Activated T-cell treated with anti-CD3 and anti-CD28 coated beads, Interleukin-2, amount 50 U/mL, for 24 hours (primary cell): Measurements from ENCODE around the gene CSTB.

ENCODE experiments used
- DNase-seq: peaks from one replicate; pipeline ENCODE4 v3.0.0-alpha.2; 2020
- H3K27ac Mint-ChIP-seq: 2 replicates; pipeline ENCODE4 v1.8.0; 2020; ENCODE audit warnings: mild to moderate bottlenecking, mixed read lengths
- H3K27me3 Mint-ChIP-seq: 2 replicates; pipeline ENCODE4 v1.8.0; 2020; ENCODE audit warnings: mixed read lengths
- H3K36me3 Mint-ChIP-seq: 2 replicates; pipeline ENCODE4 v1.8.0; 2020; ENCODE audit warnings: low read depth, mixed read lengths
- H3K4me1 Mint-ChIP-seq: 2 replicates; pipeline ENCODE4 v1.8.0; 2020; ENCODE audit warnings: low read depth, mixed read lengths
- H3K4me3 Mint-ChIP-seq: 2 replicates; pipeline ENCODE4 v1.8.0; 2020; ENCODE audit warnings: mild to moderate bottlenecking, moderate library complexity, mixed read lengths
- H3K9me3 Mint-ChIP-seq: 2 replicates; pipeline ENCODE4 v1.8.0; 2020; ENCODE audit warnings: mixed read lengths

Gene CSTB

DNA sequence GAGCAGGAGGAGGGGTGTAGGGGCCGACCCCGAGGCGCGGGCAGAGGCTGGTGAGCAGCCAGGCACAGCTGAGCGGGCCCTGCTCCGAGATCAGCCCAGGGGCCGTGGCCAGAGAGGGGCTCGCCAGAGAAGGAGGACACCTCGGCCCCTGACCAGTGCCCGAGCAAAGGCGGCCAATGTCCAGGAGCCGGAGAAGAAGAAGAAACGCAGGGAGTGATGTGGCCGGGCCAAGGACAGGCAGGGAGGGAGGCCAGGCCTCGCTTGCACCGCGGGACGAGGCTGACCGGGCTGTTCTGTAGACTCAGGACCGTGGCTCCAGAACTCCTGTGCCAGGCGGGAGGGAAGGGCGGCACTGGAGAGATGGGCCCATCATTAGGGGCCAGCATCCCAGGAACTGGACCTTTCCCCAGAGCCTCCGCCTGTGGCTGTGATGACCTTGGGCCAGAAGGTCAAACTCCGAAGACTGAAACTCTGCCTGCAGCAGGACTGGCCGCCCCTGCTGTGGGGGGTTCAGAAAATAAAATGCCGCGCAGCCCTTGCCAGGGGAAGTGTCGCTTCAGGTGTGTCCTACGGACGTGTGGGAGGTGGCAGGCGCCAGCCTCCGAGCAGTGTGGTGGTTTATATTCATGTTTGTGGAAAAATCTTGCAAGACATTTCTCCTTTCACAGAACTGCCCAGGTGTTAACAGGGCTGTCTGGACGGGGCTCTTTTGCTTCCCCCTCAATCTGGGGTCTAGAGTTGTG is 27.6 kb upstream of the CSTB start:
- no peak overlapping the region for H3K4me3 Mint-ChIP-seq
- H3K36me3 Mint-ChIP-seq, result peaks cover 85% of the 10 kb centered on the region
- no peaks in the 10 kb centered on the region for H3K27me3 Mint-ChIP-seq
- H3K4me1 Mint-ChIP-seq, result no peaks in the 10 kb centered on the region
- DNase-seq, result no peak
- peak overlapping the region; percentile 59 for H3K27ac Mint-ChIP-seq
- no peaks in the 10 kb centered on the region for H3K9me3 Mint-ChIP-seq

DNA sequence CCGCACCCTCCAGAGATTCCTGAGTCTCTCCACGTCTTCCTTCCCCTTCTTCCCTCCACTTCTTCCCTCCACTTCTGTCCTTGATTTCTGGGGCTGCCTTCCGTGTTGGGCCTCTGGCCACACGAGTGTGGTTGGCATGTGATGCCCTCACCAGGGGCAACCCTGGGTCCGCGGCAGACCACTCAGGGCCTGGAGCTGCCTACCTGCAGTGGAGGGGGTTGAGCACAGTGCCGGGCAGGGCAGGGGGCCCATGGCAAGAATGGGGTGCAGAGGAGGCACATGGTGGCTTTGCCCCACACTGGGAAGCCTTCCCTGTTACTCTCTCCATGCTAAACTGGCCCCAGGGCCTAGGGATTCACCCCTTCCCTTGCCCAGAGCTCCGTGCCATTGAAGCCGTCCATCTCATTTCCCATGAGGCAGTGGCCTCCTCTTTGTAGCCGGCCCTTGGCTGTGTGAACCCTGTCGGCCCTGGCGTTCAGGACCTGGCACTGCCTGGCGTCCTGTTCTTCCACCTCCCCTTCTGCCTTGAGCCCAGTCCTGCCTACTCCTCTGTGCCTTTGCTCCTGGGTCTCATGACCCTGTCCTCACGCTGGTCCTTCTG is 26.7 kb upstream of the CSTB start:
- H3K9me3 Mint-ChIP-seq, result no peaks in the 10 kb centered on the region
- no peak for DNase-seq
- peak overlapping the region; percentile 59 for H3K27ac Mint-ChIP-seq
- peaks cover 92% of the 10 kb centered on the region for H3K36me3 Mint-ChIP-seq
- H3K27me3 Mint-ChIP-seq, result no peaks in the 10 kb centered on the region
- no peaks in the 10 kb centered on the region for H3K4me1 Mint-ChIP-seq
- no peak overlapping the region for H3K4me3 Mint-ChIP-seq

DNA sequence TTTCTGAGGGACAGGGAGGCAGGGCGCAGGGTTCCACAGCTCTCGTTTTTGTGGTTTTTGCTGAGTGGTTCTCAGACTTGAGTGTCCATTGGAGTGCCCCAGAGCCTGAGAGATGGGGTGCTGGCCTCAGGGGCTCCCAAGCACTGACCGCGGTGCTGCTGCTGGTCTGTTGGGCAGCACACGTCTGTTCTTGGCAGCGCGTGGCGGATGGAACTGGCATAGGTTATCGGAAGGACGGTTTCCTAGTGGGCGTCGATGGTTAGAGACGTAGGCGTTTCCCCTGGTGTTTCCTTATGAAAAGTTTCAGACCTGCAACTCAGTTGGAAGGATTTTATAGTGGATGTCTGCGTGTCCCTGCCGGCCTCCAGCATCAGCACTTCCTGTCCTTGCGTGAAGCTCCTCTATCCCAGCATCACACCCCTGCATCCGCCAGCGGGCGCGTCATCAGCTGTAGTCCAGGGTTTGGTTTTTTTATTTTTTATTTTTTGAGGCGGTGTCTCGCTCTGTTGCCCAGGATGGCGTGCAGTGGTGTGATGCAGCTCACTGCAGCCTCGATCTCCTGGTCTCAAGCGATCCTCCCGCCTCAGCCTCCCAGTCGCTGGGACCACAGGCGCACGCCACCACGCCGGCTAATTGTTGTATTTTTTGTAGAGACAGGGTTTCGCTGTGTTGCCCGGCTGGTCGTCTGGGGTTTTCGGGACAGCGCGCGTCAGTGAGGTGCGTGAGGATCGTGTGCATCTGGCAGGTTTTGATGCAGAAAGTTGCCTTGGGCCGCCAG is 25.1 kb upstream of the CSTB start:
- DNase-seq, result no peak
- H3K9me3 Mint-ChIP-seq, result no peaks in the 10 kb centered on the region
- H3K27me3 Mint-ChIP-seq, result no peaks in the 10 kb centered on the region
- H3K4me1 Mint-ChIP-seq, result no peaks in the 10 kb centered on the region
- no peak overlapping the region for H3K4me3 Mint-ChIP-seq
- H3K27ac Mint-ChIP-seq, result peak overlapping the region; percentile 37
- H3K36me3 Mint-ChIP-seq, result peaks cover 99% of the 10 kb centered on the region

DNA sequence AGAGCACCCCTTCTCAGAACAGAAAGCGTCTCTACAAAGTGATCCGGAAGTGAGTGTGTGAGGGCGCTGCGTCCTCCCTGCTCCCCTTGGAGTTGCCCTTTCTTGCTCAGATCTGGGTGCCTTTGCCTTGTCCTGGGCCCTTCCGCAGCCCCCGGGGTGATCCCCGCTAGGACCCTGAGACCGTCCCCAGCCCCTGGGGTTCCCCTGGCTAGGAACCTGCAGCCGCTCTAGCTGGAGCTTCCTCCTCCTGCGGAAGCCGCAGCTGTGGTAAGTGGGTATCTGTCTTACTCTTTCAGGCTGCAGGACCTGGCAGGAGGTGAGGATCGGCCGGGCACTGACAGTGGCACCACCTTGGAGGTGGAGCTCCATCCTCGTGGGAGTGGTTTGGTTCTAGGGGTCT is 24.5 kb upstream of the CSTB start:
- DNase-seq, result no peak
- Mint-ChIP-seq H3K27me3 (no peaks in the 10 kb centered on the region), H3K4me1 (no peaks in the 10 kb centered on the region), H3K36me3 (peaks cover 99% of the 10 kb centered on the region), H3K9me3 (no peaks in the 10 kb centered on the region), H3K4me3 (no peak overlapping the region), H3K27ac (no peak overlapping the region)

DNA sequence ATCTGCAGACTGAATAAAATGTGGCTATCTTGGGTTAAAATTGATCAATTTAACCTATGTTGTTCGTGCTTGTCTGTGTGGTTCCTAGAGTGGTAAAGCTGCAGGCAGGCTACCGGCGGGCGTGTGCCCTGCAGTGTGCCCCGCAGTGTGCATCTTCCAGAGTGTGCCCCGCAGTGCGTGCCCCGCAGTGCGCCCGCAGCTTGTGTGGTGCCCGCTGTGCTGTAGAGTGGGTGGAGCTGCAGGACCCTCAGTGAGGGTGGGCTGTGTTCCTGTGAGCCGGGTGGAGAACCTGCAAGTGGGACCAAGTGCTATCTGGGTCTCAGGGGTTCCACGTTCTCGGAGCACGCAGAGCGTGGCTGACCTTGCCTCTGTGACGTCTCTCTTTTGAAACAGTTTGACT is 24.0 kb upstream of the CSTB start:
- Mint-ChIP-seq H3K4me1 (no peaks in the 10 kb centered on the region), H3K36me3 (peaks cover 99% of the 10 kb centered on the region), H3K9me3 (no peaks in the 10 kb centered on the region), H3K27ac (no peak overlapping the region), H3K27me3 (no peaks in the 10 kb centered on the region), H3K4me3 (no peak overlapping the region)
- no peak for DNase-seq

DNA sequence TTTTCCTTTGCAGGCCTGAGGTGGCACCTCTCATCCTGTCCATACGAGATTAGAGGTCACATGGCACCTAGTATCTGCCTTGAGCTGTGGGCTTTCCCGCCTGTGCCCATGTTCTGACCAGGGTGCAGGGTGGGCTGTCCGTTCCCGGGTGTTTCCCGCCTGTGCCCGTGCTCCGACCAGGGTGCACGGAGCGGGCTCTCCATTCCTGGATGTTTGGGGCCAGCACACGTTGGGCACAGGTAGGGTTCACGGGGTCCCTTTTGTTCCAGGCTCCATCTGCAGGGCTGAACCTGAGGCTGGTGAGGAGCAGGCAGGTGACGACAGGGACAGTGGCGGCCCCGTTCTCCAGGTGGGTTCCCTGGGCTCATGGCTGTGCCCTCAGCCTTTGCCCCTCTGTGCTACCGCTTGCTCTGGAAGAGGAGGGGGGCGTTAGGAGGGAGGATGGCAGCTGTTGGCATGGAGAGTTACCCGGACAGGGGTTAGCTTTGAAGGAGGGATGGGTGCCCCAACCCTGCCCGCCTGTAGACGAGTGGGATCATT is 23.3 kb upstream of the CSTB start:
- no peaks in the 10 kb centered on the region for H3K27me3 Mint-ChIP-seq
- no peak overlapping the region for H3K4me3 Mint-ChIP-seq
- H3K36me3 Mint-ChIP-seq, result peaks cover 99% of the 10 kb centered on the region
- H3K4me1 Mint-ChIP-seq, result peaks cover 1% of the 10 kb centered on the region
- H3K27ac Mint-ChIP-seq, result no peak overlapping the region
- no peak for DNase-seq
- no peaks in the 10 kb centered on the region for H3K9me3 Mint-ChIP-seq

DNA sequence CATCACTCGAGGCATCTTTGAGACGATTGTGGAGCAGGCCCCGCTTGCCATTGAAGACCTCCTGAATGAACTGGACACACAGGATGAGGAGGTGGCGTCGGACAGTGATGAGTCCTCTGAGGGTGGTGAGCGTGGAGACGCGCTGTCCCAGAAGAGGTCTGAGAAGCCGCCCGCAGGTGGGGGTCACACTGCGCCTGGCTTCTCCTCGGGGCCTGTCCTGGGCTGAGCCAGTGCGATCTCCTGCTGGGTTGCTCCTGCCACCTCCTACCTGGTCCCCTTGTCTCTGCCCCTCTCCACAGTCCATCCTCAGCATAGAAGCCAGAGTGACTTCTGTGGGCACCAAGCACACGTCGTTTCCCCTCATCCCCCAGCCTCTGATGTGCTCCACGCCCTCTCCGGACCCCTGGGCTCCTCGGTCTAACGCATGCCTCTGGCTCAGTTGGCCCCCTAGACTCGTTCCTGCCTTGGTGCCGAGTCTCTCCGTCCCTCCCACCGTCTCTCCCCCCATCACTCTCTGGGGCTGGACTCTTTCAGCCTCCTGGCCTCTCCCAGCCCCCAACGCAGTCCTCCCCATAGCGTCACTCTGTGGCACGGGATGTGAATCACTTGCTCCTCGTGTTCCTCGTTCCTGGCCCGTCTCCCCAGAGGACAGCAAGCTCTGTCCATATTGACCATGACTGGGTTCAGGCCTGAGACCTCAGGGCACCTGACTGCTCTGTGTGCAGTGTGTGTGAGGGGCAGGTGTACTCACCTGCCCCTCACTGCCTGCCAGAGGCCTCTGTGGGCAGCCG is 22.0 kb upstream of the CSTB start:
- H3K4me1 Mint-ChIP-seq, result peaks cover 8% of the 10 kb centered on the region
- H3K27me3 Mint-ChIP-seq, result no peaks in the 10 kb centered on the region
- DNase-seq, result no peak
- no peaks in the 10 kb centered on the region for H3K9me3 Mint-ChIP-seq
- no peak overlapping the region for H3K4me3 Mint-ChIP-seq
- peaks cover 99% of the 10 kb centered on the region for H3K36me3 Mint-ChIP-seq
- peak overlapping the region; percentile 48 for H3K27ac Mint-ChIP-seq

DNA sequence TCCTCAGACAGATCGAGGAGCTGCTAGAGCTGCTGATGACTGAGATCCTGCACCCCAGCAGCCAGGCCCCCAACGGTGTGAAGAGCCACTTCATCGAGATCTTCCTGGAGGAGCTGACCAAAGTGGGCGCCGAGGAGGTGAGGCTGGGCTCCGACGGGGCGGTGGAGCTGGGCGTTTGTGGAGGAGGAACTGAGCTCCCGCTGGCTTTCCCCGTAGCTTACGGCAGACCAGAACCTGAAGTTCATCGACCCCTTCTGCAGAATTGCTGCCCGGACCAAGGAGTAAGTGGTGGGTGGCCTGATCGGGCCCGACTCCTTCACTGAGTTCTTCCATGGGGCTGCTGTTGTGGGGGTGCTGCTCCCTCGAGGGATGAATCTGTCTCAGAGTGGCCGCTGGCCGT is 21.3 kb upstream of the CSTB start:
- Mint-ChIP-seq H3K27me3 (no peaks in the 10 kb centered on the region), H3K36me3 (peaks cover 99% of the 10 kb centered on the region), H3K9me3 (no peaks in the 10 kb centered on the region), H3K4me1 (peaks cover 15% of the 10 kb centered on the region), H3K4me3 (no peak overlapping the region), H3K27ac (no peak overlapping the region)
- DNase-seq, result no peak

DNA sequence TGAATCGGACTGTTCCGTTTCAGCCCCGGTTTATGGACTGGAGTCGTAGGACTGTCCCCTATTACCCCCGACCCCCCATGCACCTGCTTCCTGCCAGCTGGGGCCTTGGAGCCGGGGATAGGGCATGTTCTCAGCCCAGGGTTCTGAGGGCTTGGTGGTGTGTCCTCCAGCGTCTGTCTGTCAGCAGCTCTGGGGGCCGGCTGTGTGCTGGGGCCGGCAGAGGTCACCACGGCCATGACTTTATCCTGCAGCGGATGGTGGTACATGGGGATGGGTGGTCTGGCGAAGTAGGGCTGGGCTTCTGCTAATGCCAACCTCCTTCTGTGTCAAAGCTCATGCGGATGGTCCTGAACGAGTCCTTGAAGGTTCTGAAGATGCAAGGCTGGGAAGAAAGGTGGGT is 18.7 kb upstream of the CSTB start:
- no peak for DNase-seq
- Mint-ChIP-seq H3K4me3 (no peak overlapping the region), H3K27me3 (no peaks in the 10 kb centered on the region), H3K36me3 (peaks cover 97% of the 10 kb centered on the region), H3K9me3 (no peaks in the 10 kb centered on the region), H3K4me1 (peaks cover 33% of the 10 kb centered on the region), H3K27ac (no peak overlapping the region)

DNA sequence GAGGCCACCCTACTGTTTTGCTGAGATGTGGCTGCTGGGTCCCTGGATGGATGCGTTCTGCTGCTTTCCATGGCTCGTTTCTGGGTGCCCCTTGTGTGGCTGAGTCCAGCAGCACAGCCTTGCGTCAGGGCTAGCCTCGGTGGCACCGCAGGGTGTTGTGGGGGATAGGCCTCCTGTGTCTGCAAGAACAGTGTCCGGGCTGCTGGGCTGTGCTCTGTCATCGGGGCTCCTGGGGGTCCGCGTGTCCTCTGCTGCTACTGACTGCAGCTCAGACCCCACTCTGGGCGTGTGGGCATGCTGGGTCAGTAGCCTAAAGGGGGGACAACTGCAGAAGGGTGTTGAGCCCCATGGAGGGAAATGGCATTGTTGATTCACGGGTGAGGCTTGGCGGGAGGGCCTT is 18.2 kb upstream of the CSTB start:
- no peaks in the 10 kb centered on the region for H3K27me3 Mint-ChIP-seq
- peaks cover 97% of the 10 kb centered on the region for H3K36me3 Mint-ChIP-seq
- H3K27ac Mint-ChIP-seq, result peak overlapping the region; percentile 55
- no peak for DNase-seq
- H3K4me1 Mint-ChIP-seq, result peaks cover 33% of the 10 kb centered on the region
- no peak overlapping the region for H3K4me3 Mint-ChIP-seq
- no peaks in the 10 kb centered on the region for H3K9me3 Mint-ChIP-seq

DNA sequence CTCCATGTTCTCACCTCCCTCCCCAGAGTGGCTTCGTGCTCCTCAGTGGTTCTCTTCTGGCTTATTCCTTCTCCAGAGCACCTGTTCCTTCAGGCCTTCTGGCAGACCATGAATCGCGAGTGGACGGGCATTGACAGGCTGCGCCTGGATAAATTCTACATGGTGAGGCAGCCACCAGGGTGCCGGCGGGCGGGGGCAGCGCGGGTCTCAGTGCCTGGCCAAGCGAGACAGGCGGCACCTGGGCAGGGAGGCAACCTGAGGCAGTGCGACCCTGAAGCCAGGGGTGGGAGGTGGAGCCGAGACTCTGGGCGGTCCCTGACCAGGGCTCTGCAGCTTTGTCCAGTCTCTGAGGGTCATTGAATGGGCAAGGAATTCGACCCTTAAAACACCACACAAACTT is 17.1 kb upstream of the CSTB start:
- Mint-ChIP-seq H3K36me3 (peaks cover 89% of the 10 kb centered on the region), H3K27ac (peak overlapping the region; percentile 70), H3K27me3 (no peaks in the 10 kb centered on the region), H3K4me3 (no peak overlapping the region), H3K9me3 (no peaks in the 10 kb centered on the region), H3K4me1 (peaks cover 33% of the 10 kb centered on the region)
- DNase-seq, result no peak

DNA sequence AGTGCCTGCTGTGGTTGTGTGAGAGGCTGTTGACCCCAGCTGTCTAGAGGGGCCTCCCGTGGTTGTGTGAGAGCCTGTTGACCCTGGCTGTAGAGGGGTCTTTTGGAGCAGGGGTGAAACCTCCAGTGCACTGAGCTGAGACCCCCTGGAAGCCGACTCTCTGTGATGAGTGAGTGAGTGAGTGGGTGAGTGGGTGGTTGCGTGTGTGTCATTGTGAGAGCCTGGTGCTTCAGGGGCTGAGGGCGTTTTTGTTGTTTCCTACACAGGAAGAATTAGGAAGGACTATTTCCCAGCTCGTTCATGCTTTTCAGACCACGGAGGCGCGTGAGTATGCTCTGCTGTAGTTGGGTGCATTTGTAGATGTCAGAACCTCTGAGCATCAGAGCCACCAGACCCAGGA is 16.3 kb upstream of the CSTB start:
- peak overlapping the region; percentile 70 for H3K27ac Mint-ChIP-seq
- H3K4me1 Mint-ChIP-seq, result peaks cover 33% of the 10 kb centered on the region
- no peaks in the 10 kb centered on the region for H3K9me3 Mint-ChIP-seq
- peaks cover 81% of the 10 kb centered on the region for H3K36me3 Mint-ChIP-seq
- no peak for DNase-seq
- H3K4me3 Mint-ChIP-seq, result peak overlapping the region; percentile 67
- no peaks in the 10 kb centered on the region for H3K27me3 Mint-ChIP-seq

DNA sequence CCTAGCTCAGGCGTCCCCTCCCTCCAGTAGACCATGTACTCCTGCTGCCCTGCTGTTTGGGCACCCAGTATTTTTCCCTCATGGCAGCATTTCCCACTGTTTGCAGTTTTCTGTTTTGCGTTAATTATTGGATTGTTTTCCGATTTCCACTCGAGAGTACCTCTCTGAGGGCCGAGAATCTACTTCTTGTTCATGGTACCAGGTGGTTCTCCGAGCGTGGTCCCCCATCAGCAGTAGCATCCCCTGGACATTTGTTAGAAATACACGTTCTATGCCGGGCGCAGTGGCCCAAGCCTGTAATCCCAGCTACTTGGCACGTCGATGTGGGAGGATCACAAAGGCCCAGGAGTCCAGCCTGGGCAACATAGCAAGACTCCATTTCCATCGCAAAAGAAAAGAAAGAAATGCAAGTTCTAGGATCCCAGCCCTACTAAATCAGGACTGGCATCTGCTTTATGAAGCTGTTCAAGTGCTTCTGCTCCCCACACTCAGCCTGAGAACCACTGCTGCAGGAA is 14.0 kb upstream of the CSTB start:
- H3K9me3 Mint-ChIP-seq, result no peaks in the 10 kb centered on the region
- no peak for DNase-seq
- peaks cover 57% of the 10 kb centered on the region for H3K36me3 Mint-ChIP-seq
- peak overlapping the region; percentile 97 for H3K27ac Mint-ChIP-seq
- no peaks in the 10 kb centered on the region for H3K27me3 Mint-ChIP-seq
- peaks cover 33% of the 10 kb centered on the region for H3K4me1 Mint-ChIP-seq
- peak overlapping the region; percentile 97 for H3K4me3 Mint-ChIP-seq
